CD4-positive, alpha-beta T cell (primary cell): ENCODE data around the gene KLF15. TPM values are rescaled to one million over a fixed set of nuclear protein-coding genes. Genes with fewer than 3 reads are reported as not detected.

Experiments
- ATAC-seq: fragments of 200-7000 bp; cut with Tn5 transposase; one replicate; pipeline ENCODE4 v1.10.0; 2022; ENCODE audit warnings: mild to moderate bottlenecking; ENCODE audit not compliant: poor library complexity
- CTCF ChIA-PET: fragments of 350-600 bp; sonication (Branson Sonifier 250); formaldehyde crosslinking; loops from one replicate; lab custom pipeline; 2021; ENCODE audit warnings: antibody characterized with exemption, inconsistent platforms; lab: Charles Lee
- POLR2A ChIA-PET: fragments of 350-600 bp; sonication (Branson Sonifier 250); formaldehyde crosslinking; loops from one replicate; lab custom pipeline; 2021; ENCODE audit warnings: antibody characterized with exemption, inconsistent platforms; lab: Charles Lee
- DNase-seq, 14 experiments: peaks; one replicate each; pipeline ENCODE4 v3.0.0-alpha.2; 2013 to 2020; ENCODE audit warnings: mixed read lengths in 2 of 14
- H3K27ac ChIP-seq, 2 donors: one replicate each; pipeline versions ENCODE4 v1.5.1 to v1.7.0; 2013; ENCODE audit warnings: low read length in 2 of 2, low read depth in 1 of 2, mild to moderate bottlenecking in 1 of 2
- H3K27me3 ChIP-seq, 2 experiments: 1 replicate in 1 of 2; 2 replicates in 1 of 2; pipeline versions ENCODE4 v1.6.1 to v1.7.0; 2013; ENCODE audit warnings: low read length in 2 of 2, control low read depth in 1 of 2, mild to moderate bottlenecking in 1 of 2, moderate library complexity in 1 of 2; ENCODE audit not compliant: insufficient read depth in 2 of 2, control insufficient read depth in 1 of 2
- H3K36me3 ChIP-seq: one replicate; pipeline ENCODE4 v1.6.1; 2013; ENCODE audit warnings: low read length, control low read depth; ENCODE audit not compliant: insufficient read depth
- H3K4me1 ChIP-seq: one replicate; pipeline ENCODE4 v1.6.1; 2013; ENCODE audit warnings: low read length, control low read depth; ENCODE audit not compliant: insufficient read depth
- H3K4me3 ChIP-seq: one replicate; pipeline ENCODE4 v1.5.1; 2013; ENCODE audit warnings: mild to moderate bottlenecking, low read length, moderate library complexity
- H3K9me3 ChIP-seq, 2 experiments: 1 replicate in 1 of 2; 2 replicates in 1 of 2; pipeline versions ENCODE4 v1.6.1 to v1.7.0; 2013; ENCODE audit warnings: low read length in 2 of 2, mild to moderate bottlenecking in 2 of 2, control low read depth in 1 of 2, moderate library complexity in 1 of 2; ENCODE audit not compliant: control insufficient read depth in 1 of 2, insufficient read depth in 1 of 2
- H3K27ac Mint-ChIP-seq: one replicate; pipeline ENCODE4 v1.8.0; 2020; ENCODE audit warnings: mixed read lengths
- H3K27me3 Mint-ChIP-seq: one replicate; pipeline ENCODE4 v1.8.0; 2021; ENCODE audit warnings: mixed read lengths
- H3K36me3 Mint-ChIP-seq: one replicate; pipeline ENCODE4 v1.8.0; 2021; ENCODE audit warnings: low read depth, mixed read lengths
- H3K4me1 Mint-ChIP-seq: one replicate; pipeline ENCODE4 v1.8.0; 2021; ENCODE audit warnings: low read depth, mixed read lengths
- H3K4me3 Mint-ChIP-seq: one replicate; pipeline ENCODE4 v1.8.0; 2020; ENCODE audit warnings: mild to moderate bottlenecking, mixed read lengths
- H3K9me3 Mint-ChIP-seq: one replicate; pipeline ENCODE4 v1.8.0; 2020; ENCODE audit warnings: mixed read lengths
- intact Hi-C, 2 experiments: fragments of 100-400 bp; cut with DNase I in 1 of 2; cut with micrococcal nuclease in 1 of 2; formaldehyde crosslinking; loops; one replicate each; pipeline versions ENCODE4 v1.15.1 to v1.9.0; 2023 to 2025; cut with DNase I, micrococcal nuclease
- total RNA-seq, 174 experiments: library from RNA in 2 of 174; stranded (reverse) in 2 of 174; gene quantifications; one replicate each; pipeline ENCODE4 v1.2.3 and lab custom pipeline; 2021 to 2026
- TF ChIP-seq, protein P1 (sequence below): fragments of 200-600 bp; IDR thresholded peaks from one replicate; pipeline ENCODE4 v1.8.0; 2022; ENCODE audit warnings: antibody characterized with exemption, mild to moderate bottlenecking

Gene KLF15
- total RNA-seq, 2 experiments from 2014 or later: 0.30 TPM; not detected in 1

DNA sequence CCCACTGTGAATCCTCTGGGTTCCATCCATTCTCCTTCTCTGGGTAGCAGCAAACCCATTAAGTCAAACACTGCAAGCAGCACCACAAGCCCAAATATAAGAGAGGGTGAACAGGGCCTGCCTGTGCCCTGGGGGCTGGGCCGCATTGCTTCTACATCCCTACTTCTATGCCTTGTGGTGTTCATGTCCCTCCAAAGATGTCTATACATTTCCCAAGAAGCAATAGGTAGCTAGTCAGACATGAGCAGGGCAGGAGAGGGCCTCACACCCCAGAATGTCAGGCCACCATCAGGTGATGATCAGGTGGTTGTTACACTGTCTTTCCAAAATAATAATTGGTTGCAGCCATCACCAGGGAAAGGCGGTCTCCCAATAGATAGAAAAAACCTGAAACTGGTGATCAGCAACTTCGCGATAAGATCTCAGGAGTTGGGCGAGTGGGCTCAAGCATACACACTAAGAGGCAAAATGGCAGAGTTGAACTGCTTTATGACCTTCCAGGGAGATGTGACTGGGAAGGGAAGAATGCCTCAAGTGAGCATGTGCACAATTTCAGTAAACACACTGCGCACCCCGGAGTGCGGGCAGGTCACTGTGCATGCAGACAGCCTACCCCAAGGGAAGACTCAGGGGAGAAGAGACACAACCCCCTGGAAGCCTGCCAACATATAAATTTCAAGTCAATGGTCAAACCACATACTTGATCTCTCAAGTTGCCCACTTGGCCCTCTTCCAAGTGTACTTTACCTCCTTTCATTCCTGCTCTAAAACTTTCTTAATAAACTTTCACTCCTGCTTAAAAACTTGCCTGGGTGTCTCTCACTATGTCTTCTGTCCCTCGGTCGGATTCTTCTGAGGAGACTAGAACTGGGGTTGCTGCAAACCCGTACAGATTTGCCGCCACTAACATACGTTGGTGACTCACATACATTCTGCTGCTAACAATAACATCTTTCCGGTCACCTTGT, 39.9 kb downstream of the KLF15 start:
- no peaks in the 10 kb centered on the region for H3K9me3 Mint-ChIP-seq
- no peak overlapping the region for H3K27ac Mint-ChIP-seq
- peaks cover 0 to 4% of the 10 kb centered on the region in 2 experiments for H3K9me3 ChIP-seq
- H3K4me3 Mint-ChIP-seq: no peak overlapping the region
- no peak overlapping the region for H3K27ac ChIP-seq
- no peaks in the 10 kb centered on the region for H3K4me1 ChIP-seq
- peak in 1 of 14 experiments; percentile 6 for DNase-seq
- intact Hi-C loops: no loop called here
- H3K4me3 ChIP-seq: no peak overlapping the region
- no peaks in the 10 kb centered on the region for H3K27me3 Mint-ChIP-seq
- no peaks in the 10 kb centered on the region for H3K36me3 ChIP-seq
- TF ChIP-seq, protein P1, sequence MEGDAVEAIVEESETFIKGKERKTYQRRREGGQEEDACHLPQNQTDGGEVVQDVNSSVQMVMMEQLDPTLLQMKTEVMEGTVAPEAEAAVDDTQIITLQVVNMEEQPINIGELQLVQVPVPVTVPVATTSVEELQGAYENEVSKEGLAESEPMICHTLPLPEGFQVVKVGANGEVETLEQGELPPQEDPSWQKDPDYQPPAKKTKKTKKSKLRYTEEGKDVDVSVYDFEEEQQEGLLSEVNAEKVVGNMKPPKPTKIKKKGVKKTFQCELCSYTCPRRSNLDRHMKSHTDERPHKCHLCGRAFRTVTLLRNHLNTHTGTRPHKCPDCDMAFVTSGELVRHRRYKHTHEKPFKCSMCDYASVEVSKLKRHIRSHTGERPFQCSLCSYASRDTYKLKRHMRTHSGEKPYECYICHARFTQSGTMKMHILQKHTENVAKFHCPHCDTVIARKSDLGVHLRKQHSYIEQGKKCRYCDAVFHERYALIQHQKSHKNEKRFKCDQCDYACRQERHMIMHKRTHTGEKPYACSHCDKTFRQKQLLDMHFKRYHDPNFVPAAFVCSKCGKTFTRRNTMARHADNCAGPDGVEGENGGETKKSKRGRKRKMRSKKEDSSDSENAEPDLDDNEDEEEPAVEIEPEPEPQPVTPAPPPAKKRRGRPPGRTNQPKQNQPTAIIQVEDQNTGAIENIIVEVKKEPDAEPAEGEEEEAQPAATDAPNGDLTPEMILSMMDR: no peak
- POLR2A ChIA-PET: no interaction called here
- H3K4me1 Mint-ChIP-seq: no peaks in the 10 kb centered on the region
- CTCF ChIA-PET: no interaction called here
- no peak for ATAC-seq
- no peaks in the 10 kb centered on the region for H3K36me3 Mint-ChIP-seq
- H3K27me3 ChIP-seq: peaks cover 0 to 1% of the 10 kb centered on the region in 2 experiments

DNA sequence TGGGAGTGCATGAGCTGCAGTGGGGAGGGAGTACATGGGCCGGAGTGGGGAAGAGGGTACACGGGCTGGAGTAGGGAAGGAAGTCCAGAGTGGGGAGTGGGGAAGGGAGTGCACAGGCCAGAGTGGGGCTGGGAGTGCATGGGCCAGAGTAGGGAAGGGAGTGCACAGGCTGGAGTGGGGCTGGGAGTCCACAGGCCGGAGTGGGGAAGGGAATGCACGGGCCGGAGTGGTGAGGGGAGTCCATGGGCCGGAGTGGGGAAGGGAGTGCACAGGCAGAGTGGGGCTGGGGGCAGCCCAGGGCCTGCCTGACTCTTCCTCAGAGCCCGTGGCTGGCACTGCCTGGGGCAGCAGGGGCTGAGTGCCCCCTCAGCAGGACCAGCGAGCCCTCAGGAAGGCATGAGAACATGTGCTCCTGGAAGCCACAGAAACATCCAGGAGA, 40.7 kb downstream of the KLF15 start:
- ATAC-seq: no peak
- POLR2A ChIA-PET: no interaction called here

DNA sequence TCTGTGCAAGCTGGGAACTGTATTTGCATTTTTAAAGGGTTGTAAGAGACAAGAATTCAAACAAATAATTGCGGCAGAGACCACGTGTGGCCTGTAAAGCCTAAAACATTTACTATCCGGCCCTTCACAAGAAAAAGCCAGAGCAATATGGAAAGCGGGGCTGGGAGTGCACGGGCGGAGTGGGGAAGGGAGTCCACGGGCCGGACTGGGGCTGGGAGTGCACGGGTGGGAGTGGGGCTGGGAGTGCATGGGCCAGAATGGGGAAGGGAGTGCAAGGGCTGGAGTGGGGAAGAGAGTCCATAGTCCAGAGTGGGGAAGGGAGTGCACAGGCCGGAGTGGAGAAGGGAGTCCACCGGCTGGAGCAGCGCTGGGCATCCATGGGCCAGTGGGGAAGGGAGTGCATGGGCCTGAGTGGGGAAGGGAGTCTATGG, 41.2 kb downstream of the KLF15 start:
- TF ChIP-seq, protein P1: no peak
- H3K27me3 Mint-ChIP-seq: no peaks in the 10 kb centered on the region
- intact Hi-C loops: no loop called here
- Histone ChIP-seq H3K36me3 (no peaks in the 10 kb centered on the region), H3K4me3 (no peak overlapping the region), H3K4me1 (no peaks in the 10 kb centered on the region), H3K27ac (no peak overlapping the region), H3K27me3 (no peaks in the 10 kb centered on the region), H3K9me3 (peaks cover 0 to 4% of the 10 kb centered on the region in 2 experiments)
- ATAC-seq: no peak
- ChIA-PET POLR2A (no interaction called here), CTCF (no interaction called here)
- no peak overlapping the region for H3K27ac Mint-ChIP-seq
- no peak for DNase-seq
- no peaks in the 10 kb centered on the region for H3K9me3 Mint-ChIP-seq
- H3K4me3 Mint-ChIP-seq: no peak overlapping the region
- H3K36me3 Mint-ChIP-seq: no peaks in the 10 kb centered on the region
- no peaks in the 10 kb centered on the region for H3K4me1 Mint-ChIP-seq

More for the DNA sequence above, 40.7 kb downstream of the KLF15 start:
- no peaks in the 10 kb centered on the region for H3K4me1 Mint-ChIP-seq
- Histone ChIP-seq H3K4me3 (no peak overlapping the region), H3K27me3 (no peaks in the 10 kb centered on the region), H3K27ac (no peak overlapping the region), H3K4me1 (no peaks in the 10 kb centered on the region), H3K36me3 (no peaks in the 10 kb centered on the region), H3K9me3 (peaks cover 0 to 4% of the 10 kb centered on the region in 2 experiments)
- no peak overlapping the region for H3K27ac Mint-ChIP-seq
- intact Hi-C loops: no loop called here
- H3K36me3 Mint-ChIP-seq: no peaks in the 10 kb centered on the region
- H3K9me3 Mint-ChIP-seq: no peaks in the 10 kb centered on the region
- H3K27me3 Mint-ChIP-seq: no peaks in the 10 kb centered on the region
- no peak overlapping the region for H3K4me3 Mint-ChIP-seq
- no peak for DNase-seq
- CTCF ChIA-PET: no interaction called here
- TF ChIP-seq, protein P1: no peak
